Gastrocnemius medialis (tissue), 4 donors: ENCODE measurements around the gene CEP20. TPM values are rescaled to one million over a fixed set of nuclear protein-coding genes. Genes with fewer than 3 reads are reported as not detected.

Experiments used
- ATAC-seq, 2 donors: fragments of 150-250 bp; one replicate each; pipeline ENCODE4 v1.9.1; 2016
- DNase-seq, 2 donors: peaks; one replicate each; pipeline ENCODE4 v3.0.0-alpha.2; 2019
- H3K27ac ChIP-seq, 4 donors: fragments of 200-600 bp; sonication (generic); 1 replicate in 1 of 4; 2 replicates in 3 of 4; pipeline ENCODE4 v1.5.1; 2016 to 2018; ENCODE audit warnings: mild to moderate bottlenecking in 2 of 4, moderate library complexity in 1 of 4
- H3K27me3 ChIP-seq, 3 donors: fragments of 200-600 bp; sonication (generic) in 2 of 3; 1 replicate in 1 of 3; 2 replicates in 2 of 3; pipeline versions ENCODE4 v1.5.1 to v1.6.0; 2016 to 2019; ENCODE audit warnings: mild to moderate bottlenecking in 1 of 3, moderate library complexity in 1 of 3
- H3K36me3 ChIP-seq, 2 donors: fragments of 200-600 bp; sonication (generic) in 1 of 2; one replicate each; pipeline ENCODE4 v1.5.1; 2017 to 2018
- H3K4me1 ChIP-seq, 2 donors: fragments of 200-600 bp; sonication (generic) in 1 of 2; one replicate each; pipeline ENCODE4 v1.5.1; 2016 to 2017; ENCODE audit warnings: mild to moderate bottlenecking in 2 of 2
- H3K4me3 ChIP-seq, 4 donors: fragments of 200-600 bp; sonication (generic) in 3 of 4; 1 replicate in 1 of 4; 2 replicates in 3 of 4; pipeline ENCODE4 v1.5.1; 2016 to 2019; ENCODE audit warnings: mild to moderate bottlenecking in 2 of 4
- H3K9me3 ChIP-seq, 3 donors: fragments of 200-600 bp; sonication (generic) in 2 of 3; 1 replicate in 1 of 3; 2 replicates in 2 of 3; pipeline ENCODE4 v1.5.1; 2016 to 2019
- POLR2A ChIP-seq, 2 donors: fragments of 450-650 bp; IDR thresholded peaks; one replicate each; pipeline ENCODE4 v1.6.1; 2017; ENCODE audit warnings: antibody characterized with exemption in 2 of 2, mild to moderate bottlenecking in 2 of 2, moderate library complexity in 2 of 2
- in situ Hi-C, 4 donors: fragments of 200-750 bp; cut with MboI; loops; one replicate each; pipeline versions ENCODE4 v1.15.0 to v1.8.0; 2017; ENCODE audit warnings: low sequenced_read_pairs in 4 of 4
- intact Hi-C: fragments of 100-400 bp; cut with DNase I; formaldehyde crosslinking; loops from one replicate; pipeline ENCODE4 v1.15.1; 2023; ENCODE audit warnings: low total_unique reads
- total RNA-seq, 4 donors: library from RNA; depleted of rRNA; stranded (reverse); fragments of >200 nt; gene quantifications; one replicate each; pipeline versions ENCODE4 v1.1.0 to v1.2.3, GENCODE V29; 2016
- TF ChIP-seq, protein P1 (sequence below), 5 experiments: fragments of 450-650 bp in 3 of 5; fragments of 200-600 bp in 2 of 5; sonication (generic) in 2 of 5; IDR thresholded peaks in 4 of 5; conservative IDR thresholded peaks in 1 of 5; 1 replicate in 4 of 5; 2 replicates in 1 of 5; pipeline ENCODE4 v1.5.1; 2016 to 2019; ENCODE audit warnings: antibody characterized with exemption in 5 of 5, mild to moderate bottlenecking in 3 of 5, moderate library complexity in 3 of 5

Gene CEP20
- total RNA-seq, 4 donors from 2014 or later: 42.2 to 87.8 (median 76.1) TPM

- Histone ChIP-seq H3K4me1 (no peaks in the 10 kb centered on the region), H3K27ac (no peak overlapping the region), H3K36me3 (no peaks in the 10 kb centered on the region), H3K4me3 (no peak overlapping the region), H3K9me3 (no peaks in the 10 kb centered on the region), H3K27me3 (no peaks in the 10 kb centered on the region)
- no peak for TF ChIP-seq POLR2A (IDR thresholded peaks at IDR 0.05)
- TF ChIP-seq, protein P1, sequence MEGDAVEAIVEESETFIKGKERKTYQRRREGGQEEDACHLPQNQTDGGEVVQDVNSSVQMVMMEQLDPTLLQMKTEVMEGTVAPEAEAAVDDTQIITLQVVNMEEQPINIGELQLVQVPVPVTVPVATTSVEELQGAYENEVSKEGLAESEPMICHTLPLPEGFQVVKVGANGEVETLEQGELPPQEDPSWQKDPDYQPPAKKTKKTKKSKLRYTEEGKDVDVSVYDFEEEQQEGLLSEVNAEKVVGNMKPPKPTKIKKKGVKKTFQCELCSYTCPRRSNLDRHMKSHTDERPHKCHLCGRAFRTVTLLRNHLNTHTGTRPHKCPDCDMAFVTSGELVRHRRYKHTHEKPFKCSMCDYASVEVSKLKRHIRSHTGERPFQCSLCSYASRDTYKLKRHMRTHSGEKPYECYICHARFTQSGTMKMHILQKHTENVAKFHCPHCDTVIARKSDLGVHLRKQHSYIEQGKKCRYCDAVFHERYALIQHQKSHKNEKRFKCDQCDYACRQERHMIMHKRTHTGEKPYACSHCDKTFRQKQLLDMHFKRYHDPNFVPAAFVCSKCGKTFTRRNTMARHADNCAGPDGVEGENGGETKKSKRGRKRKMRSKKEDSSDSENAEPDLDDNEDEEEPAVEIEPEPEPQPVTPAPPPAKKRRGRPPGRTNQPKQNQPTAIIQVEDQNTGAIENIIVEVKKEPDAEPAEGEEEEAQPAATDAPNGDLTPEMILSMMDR (IDR thresholded peaks at IDR 0.05 in 4 of 5, conservative IDR thresholded peaks at IDR 0.05 in 1 of 5): no peak
- intact Hi-C loops (no loop called here), in situ Hi-C loops (no loop called here)
- ATAC-seq (no peak), DNase-seq (no peak)
Measured at GRCh38 chr16:15830832-15831451, 57.5 kb downstream of the CEP20 start.

GRCh38 chr16:15829460-15829859, 58.9 kb downstream of the CEP20 start:
- Histone ChIP-seq H3K4me3 (no peak overlapping the region), H3K9me3 (no peaks in the 10 kb centered on the region), H3K36me3 (no peaks in the 10 kb centered on the region), H3K27ac (peak overlapping the region in 3 of 4 donors; percentile 28 to 69 (median 49)), H3K27me3 (no peaks in the 10 kb centered on the region), H3K4me1 (no peaks in the 10 kb centered on the region)
- ATAC-seq (peak; percentile 66 to 70), DNase-seq (peak; percentile 40 to 57)
- intact Hi-C loops: no loop called here
- in situ Hi-C loops: no loop called here
- TF ChIP-seq, protein P1 (IDR thresholded peaks at IDR 0.05 in 4 of 5, conservative IDR thresholded peaks at IDR 0.05 in 1 of 5): no peak
- TF ChIP-seq POLR2A (IDR thresholded peaks at IDR 0.05): no peak

GRCh38 chr16:15827709-15828343, 60.6 kb downstream of the CEP20 start:
- in situ Hi-C loops (no loop called here), intact Hi-C loops (no loop called here)
- Histone ChIP-seq H3K4me3 (no peak overlapping the region), H3K36me3 (no peaks in the 10 kb centered on the region), H3K27me3 (no peaks in the 10 kb centered on the region), H3K4me1 (no peaks in the 10 kb centered on the region), H3K9me3 (no peaks in the 10 kb centered on the region), H3K27ac (peak overlapping the region in 1 of 4 donors; percentile 69)
- TF ChIP-seq, protein P1 (IDR thresholded peaks at IDR 0.05 in 4 of 5, conservative IDR thresholded peaks at IDR 0.05 in 1 of 5): no peak
- no peak for TF ChIP-seq POLR2A (IDR thresholded peaks at IDR 0.05)
- ATAC-seq: no peak
- DNase-seq: no peak

DNA sequence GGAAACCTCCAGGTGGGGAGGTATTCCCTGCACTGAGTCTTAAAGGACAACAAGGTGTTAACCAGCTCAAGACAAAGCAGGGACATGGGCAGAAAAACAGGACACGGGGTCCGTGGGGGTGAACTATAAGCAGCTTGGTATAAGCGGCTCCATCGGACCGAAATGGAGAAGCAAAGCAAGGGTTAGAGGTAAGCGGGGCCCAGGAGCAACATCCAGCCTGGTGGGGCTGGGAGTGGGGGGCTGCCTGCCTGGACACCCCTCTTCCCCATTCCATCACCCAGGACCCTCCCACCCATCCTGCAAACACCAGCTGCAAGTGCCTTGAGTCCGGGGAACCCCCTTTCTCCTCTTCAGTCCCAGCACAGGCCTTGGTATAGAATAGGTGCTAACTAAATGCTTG, 61.1 kb downstream of the CEP20 start:
- H3K27me3 ChIP-seq: no peaks in the 10 kb centered on the region
- H3K36me3 ChIP-seq: no peaks in the 10 kb centered on the region
- TF ChIP-seq POLR2A (IDR thresholded peaks at IDR 0.05): no peak
- TF ChIP-seq, protein P1 (IDR thresholded peaks at IDR 0.05 in 4 of 5, conservative IDR thresholded peaks at IDR 0.05 in 1 of 5): no peak
- H3K27ac ChIP-seq: no peak overlapping the region
- H3K9me3 ChIP-seq: no peaks in the 10 kb centered on the region
- no peak for DNase-seq
- in situ Hi-C loops (no loop called here), intact Hi-C loops (no loop called here)
- no peak for ATAC-seq
- no peak overlapping the region for H3K4me3 ChIP-seq
- no peaks in the 10 kb centered on the region for H3K4me1 ChIP-seq
